H1 (cell line): ENCODE measurements around the gene R3HCC1L. TPM values are rescaled to one million over a fixed set of nuclear protein-coding genes. Genes with fewer than 3 reads are reported as not detected.

Experiments
- CTCF ChIA-PET: fragments of 300-600 bp; sonication (Branson Sonifier 250); formaldehyde crosslinking; loops from one replicate; lab custom pipeline; 2021; ENCODE audit not compliant: partially characterized antibody; lab: Charles Lee
- POLR2A ChIA-PET: fragments of 300-600 bp; sonication (Branson Sonifier 250); formaldehyde crosslinking; loops from one replicate; lab custom pipeline; 2021; ENCODE audit warnings: inconsistent platforms; ENCODE audit not compliant: partially characterized antibody; lab: Charles Lee
- DNase-seq, 2 experiments: peaks; one replicate each; pipeline versions ENCODE4 v3.0.0 to v3.0.0-alpha.2; 2010 to 2022; ENCODE audit warnings: low spot score in 2 of 2, low read depth in 1 of 2, mixed read lengths in 1 of 2
- FAIRE-seq: peaks from 2 replicates; lab custom pipeline; 2011; peaks lifted over from hg19 to GRCh38; lab: Jason Lieb, UNC
- H2AFZ ChIP-seq: 2 replicates; pipeline ENCODE4 v1.8.1; 2012; ENCODE audit warnings: low read length, inconsistent platforms
- H2AK5ac ChIP-seq: 2 replicates; pipeline ENCODE4 v1.6.1; 2013; ENCODE audit warnings: low read depth, low read length
- H2BK120ac ChIP-seq: replicated peaks from 2 replicates; pipeline ENCODE3; 2013; ENCODE audit warnings: low read depth, low read length, inconsistent platforms
- H2BK12ac ChIP-seq: 2 replicates; pipeline ENCODE4 v1.6.1; 2013; ENCODE audit warnings: low read depth, low read length
- H2BK15ac ChIP-seq: 2 replicates; pipeline ENCODE4 v1.6.1; 2013; ENCODE audit warnings: low read length
- H2BK20ac ChIP-seq: 2 replicates; pipeline ENCODE4 v1.6.1; 2013; ENCODE audit warnings: low read length
- H2BK5ac ChIP-seq: 2 replicates; pipeline ENCODE4 v1.6.1; 2013; ENCODE audit warnings: low read depth, low read length
- H3K14ac ChIP-seq: 2 replicates; pipeline ENCODE4 v1.6.1; 2013; ENCODE audit warnings: inconsistent platforms; ENCODE audit not compliant: insufficient read length
- H3K18ac ChIP-seq: 2 replicates; pipeline ENCODE4 v1.6.1; 2013; ENCODE audit warnings: low read length; ENCODE audit errors: extremely low read depth
- H3K23ac ChIP-seq: 2 replicates; pipeline ENCODE4 v1.6.1; 2013; ENCODE audit warnings: inconsistent platforms; ENCODE audit not compliant: insufficient read length
- H3K23me2 ChIP-seq: 2 replicates; pipeline ENCODE4 v1.6.1; 2013; ENCODE audit warnings: low read depth, low read length
- H3K27ac ChIP-seq: 2 replicates; pipeline ENCODE4 v1.6.1; 2011; ENCODE audit warnings: low read depth, low read length, inconsistent platforms
- H3K27me3 ChIP-seq, 4 experiments: replicated peaks in 1 of 4; 1 replicate in 1 of 4; 2 replicates in 3 of 4; pipeline versions ENCODE4 v1.6.1 to v1.8.1; 2011 to 2013; ENCODE audit warnings: low read length in 3 of 4, mild to moderate bottlenecking in 3 of 4, inconsistent platforms in 2 of 4, mixed read lengths in 2 of 4, moderate library complexity in 1 of 4; ENCODE audit not compliant: control insufficient read depth in 3 of 4, insufficient read depth in 3 of 4; ENCODE audit errors: extremely low read depth in 1 of 4
- H3K36me3 ChIP-seq, 4 experiments: 2 replicates each; pipeline versions ENCODE4 v1.6.1 to v1.8.1; 2011 to 2013; ENCODE audit warnings: mild to moderate bottlenecking in 4 of 4, low read length in 3 of 4, moderate library complexity in 2 of 4, control low read depth in 1 of 4, inconsistent platforms in 1 of 4; ENCODE audit not compliant: insufficient read depth in 4 of 4, control insufficient read depth in 2 of 4
- H3K4ac ChIP-seq: replicated peaks from 2 replicates; pipeline ENCODE3; 2013; ENCODE audit warnings: low read length, low read depth, mixed read lengths, inconsistent platforms; ENCODE audit not compliant: insufficient read length
- H3K4me1 ChIP-seq, 4 experiments: replicated peaks in 1 of 4; 1 replicate in 1 of 4; 2 replicates in 3 of 4; pipeline versions ENCODE4 v1.6.1 to v1.8.1; 2011 to 2013; ENCODE audit warnings: low read length in 3 of 4, inconsistent platforms in 2 of 4, mixed read lengths in 1 of 4; ENCODE audit not compliant: insufficient read depth in 4 of 4, control insufficient read depth in 3 of 4
- H3K4me2 ChIP-seq, 2 experiments: 2 replicates each; pipeline versions ENCODE4 v1.6.1 to v1.8.1; 2011 to 2013; ENCODE audit warnings: low read depth in 2 of 2, low read length in 2 of 2, control low read depth in 1 of 2, inconsistent platforms in 1 of 2, mild to moderate bottlenecking in 1 of 2; ENCODE audit not compliant: insufficient read depth in 1 of 2
- H3K4me3 ChIP-seq, 4 experiments: fragments of 200-600, 300-600 bp in 1 of 4; sonication (generic), shearing (Covaris generic), sonication (Bioruptor Twin) in 1 of 4; 2 replicates each; pipeline versions ENCODE4 v1.5.1 to v1.8.1; 2011 to 2016; ENCODE audit warnings: low read length in 4 of 4, low read depth in 3 of 4, control low read depth in 2 of 4, inconsistent platforms in 2 of 4, mild to moderate bottlenecking in 2 of 4, mixed read lengths in 1 of 4, moderate library complexity in 1 of 4; ENCODE audit not compliant: insufficient read depth in 2 of 4; ENCODE audit errors: extremely low read depth in 1 of 4
- H3K56ac ChIP-seq: replicated peaks from 2 replicates; pipeline ENCODE3; 2013; ENCODE audit warnings: low read depth, mild to moderate bottlenecking, mixed read lengths, low read length, inconsistent platforms; ENCODE audit not compliant: insufficient read length
- H3K79me1 ChIP-seq: 2 replicates; pipeline ENCODE4 v1.6.1; 2013; ENCODE audit warnings: low read depth, low read length, control low read depth
- H3K79me2 ChIP-seq, 2 experiments: 2 replicates each; pipeline versions ENCODE4 v1.6.1 to v1.8.1; 2012 to 2013; ENCODE audit warnings: low read length in 2 of 2, mild to moderate bottlenecking in 2 of 2, inconsistent platforms in 1 of 2; ENCODE audit not compliant: insufficient read depth in 2 of 2, control insufficient read depth in 1 of 2
- H3K9ac ChIP-seq, 4 experiments: replicated peaks in 1 of 4; 1 replicate in 1 of 4; 2 replicates in 3 of 4; pipeline versions ENCODE4 v1.6.1 to v1.8.1; 2011 to 2013; ENCODE audit warnings: low read depth in 3 of 4, low read length in 3 of 4, control low read depth in 2 of 4, mild to moderate bottlenecking in 2 of 4, moderate library complexity in 2 of 4, inconsistent platforms in 1 of 4; ENCODE audit errors: extremely low read depth in 1 of 4
- H3K9me3 ChIP-seq, 2 experiments: 2 replicates each; pipeline versions ENCODE4 v1.6.1 to v1.8.1; 2012 to 2013; ENCODE audit warnings: mild to moderate bottlenecking in 2 of 2, moderate library complexity in 2 of 2, control low read depth in 1 of 2, inconsistent platforms in 1 of 2, low read depth in 1 of 2, low read length in 1 of 2, mixed read lengths in 1 of 2; ENCODE audit not compliant: insufficient read depth in 2 of 2
- H4K20me1 ChIP-seq, 2 experiments: replicated peaks in 1 of 2; 2 replicates each; pipeline versions ENCODE3 to v1.8.1; 2011 to 2013; ENCODE audit warnings: inconsistent platforms in 2 of 2, low read length in 2 of 2, mild to moderate bottlenecking in 1 of 2; ENCODE audit not compliant: insufficient read depth in 2 of 2, control insufficient read depth in 1 of 2
- H4K5ac ChIP-seq: 2 replicates; pipeline ENCODE4 v1.6.1; 2013; ENCODE audit warnings: low read length, low read depth, mixed read lengths, inconsistent platforms; ENCODE audit not compliant: insufficient read length
- H4K8ac ChIP-seq: 2 replicates; pipeline ENCODE4 v1.8.0; 2013; ENCODE audit warnings: mild to moderate bottlenecking, moderate library complexity, low read length, inconsistent platforms; ENCODE audit not compliant: insufficient read depth; ENCODE audit errors: extremely low read depth
- H4K91ac ChIP-seq: replicated peaks from 2 replicates; pipeline ENCODE3; 2013; ENCODE audit warnings: low read length, mixed read lengths, inconsistent platforms; ENCODE audit not compliant: insufficient read length
- ASH2L ChIP-seq: fragments of 200-600, 300-600 bp; sonication (generic); IDR thresholded peaks from one replicate; pipeline ENCODE4 v1.7.1; 2017; ENCODE audit warnings: low read length
- CTCF ChIP-seq, 3 experiments: IDR thresholded peaks; 1 replicate in 2 of 3; 2 replicates in 1 of 3; pipeline versions ENCODE4 v1.5.1 to v1.6.1; 2011; ENCODE audit warnings: low read length in 3 of 3, mild to moderate bottlenecking in 3 of 3, inconsistent platforms in 2 of 3, low read depth in 1 of 3, moderate library complexity in 1 of 3; ENCODE audit not compliant: insufficient read depth in 1 of 3; ENCODE audit errors: control extremely low read depth in 1 of 3
- RBBP5 ChIP-seq: IDR thresholded peaks from 2 replicates; pipeline ENCODE4 v1.7.1; 2012; ENCODE audit warnings: low read depth, mild to moderate bottlenecking, inconsistent platforms, low read length, moderate library complexity, borderline replicate concordance
- SAP30 ChIP-seq: fragments of 300-600 bp; sonication (generic); IDR thresholded peaks from 2 replicates; pipeline ENCODE4 v1.7.1; 2012; ENCODE audit warnings: low read length, moderate library complexity, mild to moderate bottlenecking, inconsistent platforms; ENCODE audit not compliant: insufficient read depth, insufficient replicate concordance
- SIRT6 ChIP-seq: IDR thresholded peaks from one replicate; pipeline ENCODE4 v1.7.1; 2012; ENCODE audit warnings: low read length, inconsistent platforms
- TBP ChIP-seq: IDR thresholded peaks from 2 replicates; pipeline ENCODE4 v1.6.1; 2011; ENCODE audit warnings: low read depth, low read length, improper control_type of control experiment
- TEAD4 ChIP-seq: IDR thresholded peaks from 2 replicates; pipeline ENCODE4 v1.6.1; 2012; ENCODE audit warnings: low read depth, low read length, inconsistent platforms, mixed read lengths
- WGBS, 2 experiments: shearing (Covaris generic) in 1 of 2; methylation state at CpG; one replicate each; pipeline versions ENCODE4 v1.1.6 to v1.1.7; 2013 to 2015; ENCODE audit warnings: low lambda C conversion rate in 2 of 2, mixed read lengths in 2 of 2, inconsistent platforms in 1 of 2, low coverage in 1 of 2, missing lambda C conversion rate in 1 of 2; ENCODE audit not compliant: insufficient replicate concordance in 2 of 2, insufficient coverage in 1 of 2, insufficient read length in 1 of 2; ENCODE audit errors: extremely low coverage in 1 of 2, missing lambda C conversion rate in 1 of 2; 5-methylcytosine and 5-hydroxymethylcytosine counted together
- polyA plus RNA-seq, 7 experiments: library from polyadenylated mRNA; depleted of rRNA in 3 of 7; stranded (reverse) in 5 of 7; unstranded in 2 of 7; fragments of >200 nt in 5 of 7; fragments of 200-250 nt in 2 of 7; gene quantifications; 1 replicate in 5 of 7; 2 replicates in 1 of 7; 4 replicates in 1 of 7; pipeline versions ENCODE4 v1.2.1 to v1.2.3, GENCODE V29; 2011 to 2013; ENCODE audit warnings: missing spikeins in 2 of 7, mixed read lengths in 2 of 7
- total RNA-seq: library from RNA; stranded (reverse); fragmentation: NEBNext Ultra II Directional; extraction: Animal tissue kit (Norgen Biotek cat#: 25700); gene quantifications from 2 replicates; pipeline ENCODE4 v1.2.1, GENCODE V29; 2021

Gene R3HCC1L
- total and polyA plus RNA-seq, 2 of the 8 experiments (the other 6 are each of a cell fraction or from before 2014, with no cell fraction given) = 6.9 to 13.9 TPM

- DNase-seq (peak; percentile 46 to 66), FAIRE-seq (peak; percentile 96)
- no peaks in the 10 kb centered on the region; the same call in 1 of the 2 replicates for H3K79me1 ChIP-seq
- no peaks in the 10 kb centered on the region for H3K9me3 ChIP-seq
- peaks cover 0 to 2% of the 10 kb centered on the region in 2 experiments; a peak in 2 of 4 replicates for H3K79me2 ChIP-seq
- H2BK120ac ChIP-seq = no peak overlapping the region
- no peak overlapping the region for H3K9ac ChIP-seq
- peaks cover 6 to 14% (median 12%) of the 10 kb centered on the region in 4 experiments for H3K4me1 ChIP-seq
- no peaks in the 10 kb centered on the region for H3K27me3 ChIP-seq
- H3K4ac ChIP-seq = no peak overlapping the region
- 0 out of 8 replicates have a peak, but pooled peaks cover 0 to 2% (median 0%) of the 10 kb centered on the region in 4 experiments for H3K36me3 ChIP-seq
- H4K8ac ChIP-seq = no peak overlapping the region
- H2AFZ ChIP-seq = no peak overlapping the region
- H2BK15ac ChIP-seq = no peak overlapping the region
- CTCF ChIA-PET = interaction anchor here (0.7 to 7.8 kb wide), 59 partner anchors 8 to 384 kb away, joined by 3 to 68 read pairs (median 4); partner anchors contain the start of gene R3HCC1L
- WGBS, 2 experiments = 61% methylated on average over 3 of the region's 3 CpGs; no CpG with 5 or more reads in 1 of the 2 experiments
- no peak overlapping the region for H3K18ac ChIP-seq
- H4K20me1 ChIP-seq = peaks cover 0 to 2% of the 10 kb centered on the region in 2 experiments
- no peaks in the 10 kb centered on the region for H3K23me2 ChIP-seq
- H3K14ac ChIP-seq = no peak overlapping the region
- no peak overlapping the region for H2BK12ac ChIP-seq
- no peak overlapping the region for H2BK20ac ChIP-seq
- no peak overlapping the region for H3K56ac ChIP-seq
- no peak overlapping the region for H4K91ac ChIP-seq
- no peak overlapping the region for H3K23ac ChIP-seq
- H3K27ac ChIP-seq = no peak overlapping the region
- H3K4me3 ChIP-seq = no peak overlapping the region
- POLR2A ChIA-PET = no interaction called here
- H2AK5ac ChIP-seq = no peak overlapping the region
- no peak overlapping the region for H4K5ac ChIP-seq
- no peak overlapping the region for H3K4me2 ChIP-seq
- no peak overlapping the region for H2BK5ac ChIP-seq
- TF ChIP-seq TEAD4 = peak; percentile 88
- peak; percentile 53; the same call in 1 of the 2 replicates for TF ChIP-seq TBP
- no peak for TF ChIP-seq ASH2L
- TF ChIP-seq SIRT6 = no peak
- no peak for TF ChIP-seq RBBP5
- TF ChIP-seq SAP30 = no peak
- TF ChIP-seq CTCF (IDR thresholded peaks at IDR 0.05; ENCODE audit: control extremely low read depth in 1 of 3, insufficient read depth in 1 of 3, low read depth in 1 of 3, low read length in 3 of 3) = peak in 2 of 3 experiments; percentile 61 to 82; a peak in 3 of 4 replicates
Observed at GRCh38 chr10:98170249-98171117, 36.0 kb downstream of the R3HCC1L start.
